Subcutaneous abdominal adipose tissue (tissue), 5 donors: ENCODE measurements around the gene PTGER4.
"Not testable (repeated sequence)": the region's sequence is repeated elsewhere in the genome, so short reads cannot be mapped to it uniquely, and the experiment has no call there.

Experiments used
- H3K27ac ChIP-seq: one replicate; pipeline ENCODE4 v1.7.0; 2013; ENCODE audit warnings: low read depth, mild to moderate bottlenecking, inconsistent platforms, low read length, moderate library complexity
- H3K27me3 ChIP-seq, 5 donors: one replicate each; pipeline ENCODE4 v1.7.0; 2013; ENCODE audit warnings: low read length in 5 of 5, inconsistent platforms in 1 of 5; ENCODE audit not compliant: control insufficient read depth in 5 of 5, insufficient read depth in 4 of 5
- H3K36me3 ChIP-seq, 5 donors: one replicate each; pipeline ENCODE4 v1.7.0; 2013; ENCODE audit warnings: low read length in 5 of 5; ENCODE audit not compliant: control insufficient read depth in 5 of 5, insufficient read depth in 5 of 5
- H3K4me1 ChIP-seq, 5 donors: one replicate each; pipeline ENCODE4 v1.7.0; 2013; ENCODE audit warnings: low read length in 5 of 5, mild to moderate bottlenecking in 3 of 5, moderate library complexity in 1 of 5; ENCODE audit not compliant: control insufficient read depth in 5 of 5, insufficient read depth in 5 of 5
- H3K4me3 ChIP-seq, 5 donors: one replicate each; pipeline ENCODE4 v1.7.0; 2013; ENCODE audit warnings: low read length in 5 of 5, low read depth in 1 of 5
- H3K9ac ChIP-seq, 5 donors: one replicate each; pipeline ENCODE4 v1.7.0; 2013; ENCODE audit warnings: low read length in 5 of 5, mild to moderate bottlenecking in 4 of 5, moderate library complexity in 3 of 5
- H3K9me3 ChIP-seq, 5 donors: one replicate each; pipeline ENCODE4 v1.7.0; 2013; ENCODE audit warnings: low read length in 5 of 5; ENCODE audit not compliant: control insufficient read depth in 5 of 5
- donor health status: healthy.
- donor health status: healthy.
- donor health status: healthy.
- donor health status: healthy.
- donor health status: healthy.

The PTGER4 gene

DNA sequence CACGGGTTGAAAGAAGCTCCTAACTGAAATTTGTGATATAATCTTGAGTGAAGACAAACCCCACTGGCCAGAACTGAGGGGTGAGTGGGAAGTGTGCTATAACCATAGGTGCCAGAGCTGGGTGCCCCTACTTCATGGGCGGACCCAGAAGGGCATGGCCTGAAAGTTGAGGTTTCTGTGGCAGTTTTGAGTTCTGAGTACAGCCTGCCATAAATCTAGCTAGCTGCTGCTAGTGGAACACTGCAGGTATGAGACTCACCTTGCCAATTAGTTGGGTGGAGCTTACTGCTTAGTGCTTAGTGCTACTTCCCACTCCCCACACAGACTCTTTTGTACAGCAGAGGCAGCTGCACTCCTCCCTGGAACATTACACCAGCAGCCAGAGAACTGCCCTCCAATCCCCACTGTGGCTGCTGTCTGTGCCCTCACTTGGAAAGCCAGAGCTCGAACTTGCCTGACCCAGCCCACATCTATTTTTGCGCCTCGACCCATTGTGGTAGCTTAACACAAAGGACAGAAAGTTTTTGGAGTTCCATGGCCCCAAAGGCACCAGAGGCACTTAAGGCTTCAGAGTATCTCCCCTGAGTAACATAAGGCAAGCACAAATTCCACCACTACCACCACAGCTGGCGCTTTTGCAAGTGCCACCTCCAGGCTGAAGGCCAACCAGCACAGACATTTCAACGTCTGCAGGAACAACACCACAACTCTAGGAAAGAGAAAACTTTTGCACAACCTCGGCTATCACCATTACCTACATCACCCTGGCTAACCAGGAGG lies 27.1 kb upstream of the PTGER4 start:
- Histone ChIP-seq H3K4me3 (no peak overlapping the region), H3K9me3 (peaks cover 0 to 2% (median 0%) of the 10 kb centered on the region in 5 donors), H3K9ac (no peak overlapping the region), H3K27ac (no peak overlapping the region), H3K27me3 (no peaks in the 10 kb centered on the region), H3K4me1 (peaks cover 0 to 12% (median 7%) of the 10 kb centered on the region in 5 donors), H3K36me3 (no peaks in the 10 kb centered on the region)

DNA sequence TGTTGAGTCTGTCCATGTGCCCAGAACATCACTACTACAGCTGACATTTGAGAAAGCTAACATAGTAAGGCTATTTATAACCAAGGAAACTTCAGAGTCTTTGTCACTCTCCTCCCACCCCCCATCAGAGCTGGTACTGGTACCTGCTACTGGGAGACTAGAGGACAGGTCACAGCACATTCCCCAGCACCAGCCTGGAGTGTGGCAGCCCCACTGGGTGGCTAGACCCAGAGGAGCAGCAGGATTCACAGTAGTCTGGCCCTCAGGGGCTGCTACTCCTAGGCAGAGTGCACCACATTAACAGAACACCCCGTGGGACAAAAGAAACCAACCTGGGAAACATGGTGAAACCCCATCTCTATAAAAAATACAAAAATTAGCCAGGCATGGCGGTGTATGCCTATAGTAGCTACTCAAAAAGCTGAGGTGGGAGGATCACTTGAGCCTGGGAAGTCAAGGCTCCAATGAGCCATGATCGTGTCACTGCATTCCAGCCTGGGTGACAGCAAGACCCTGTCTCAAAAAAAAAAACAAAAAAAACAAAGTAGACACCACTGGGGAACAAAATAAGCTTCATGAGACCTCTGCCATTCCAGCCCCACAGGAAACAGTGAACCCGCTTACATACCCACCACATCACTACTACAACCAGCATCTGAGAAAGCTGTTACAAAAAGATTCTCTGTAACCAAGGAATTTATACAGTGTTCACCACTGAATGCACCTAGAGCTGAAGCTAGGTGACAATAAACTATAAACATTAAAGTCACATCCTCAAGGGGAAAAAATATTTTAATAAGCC lies 26.3 kb upstream of the PTGER4 start:
- peaks cover 0 to 12% (median 7%) of the 10 kb centered on the region in 5 donors for H3K4me1 ChIP-seq
- no peak overlapping the region for H3K4me3 ChIP-seq
- H3K9me3 ChIP-seq = no peaks in the 10 kb centered on the region
- H3K36me3 ChIP-seq = no peaks in the 10 kb centered on the region
- no peak overlapping the region for H3K27ac ChIP-seq
- H3K27me3 ChIP-seq = no peaks in the 10 kb centered on the region
- H3K9ac ChIP-seq = no peak overlapping the region

GRCh38 chr5:40654377-40654991 lies 25.2 kb upstream of the PTGER4 start:
- Histone ChIP-seq H3K4me3 (no peak overlapping the region), H3K4me1 (peaks cover 0 to 9% (median 6%) of the 10 kb centered on the region in 5 donors), H3K9ac (no peak overlapping the region), H3K27ac (no peak overlapping the region), H3K27me3 (no peaks in the 10 kb centered on the region), H3K36me3 (no peaks in the 10 kb centered on the region), H3K9me3 (no peaks in the 10 kb centered on the region)

DNA sequence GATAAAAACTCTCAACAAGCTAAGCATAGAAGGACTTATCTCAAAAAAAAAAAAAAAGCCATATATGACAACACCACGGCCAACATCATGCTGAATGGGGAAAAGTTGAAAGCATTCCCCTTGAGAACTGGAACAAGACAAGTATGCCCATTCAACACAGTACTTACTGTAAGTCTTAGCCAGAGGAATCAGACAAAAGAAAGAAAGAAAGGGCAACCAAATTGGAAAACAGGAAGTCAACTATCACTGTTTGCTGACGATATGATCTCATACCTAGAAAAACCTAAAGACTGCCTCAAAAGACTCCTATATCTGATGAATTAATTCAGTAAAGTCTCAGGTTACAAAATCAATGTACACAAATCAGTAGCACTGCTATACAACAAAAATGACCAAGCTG lies 24.6 kb upstream of the PTGER4 start:
- H3K4me3 ChIP-seq = no peak overlapping the region
- no peak overlapping the region for H3K27ac ChIP-seq
- H3K9ac ChIP-seq = no peak overlapping the region
- peaks cover 0 to 7% (median 0%) of the 10 kb centered on the region in 5 donors for H3K4me1 ChIP-seq
- H3K36me3 ChIP-seq = no peaks in the 10 kb centered on the region
- H3K9me3 ChIP-seq = no peaks in the 10 kb centered on the region
- no peaks in the 10 kb centered on the region for H3K27me3 ChIP-seq

DNA sequence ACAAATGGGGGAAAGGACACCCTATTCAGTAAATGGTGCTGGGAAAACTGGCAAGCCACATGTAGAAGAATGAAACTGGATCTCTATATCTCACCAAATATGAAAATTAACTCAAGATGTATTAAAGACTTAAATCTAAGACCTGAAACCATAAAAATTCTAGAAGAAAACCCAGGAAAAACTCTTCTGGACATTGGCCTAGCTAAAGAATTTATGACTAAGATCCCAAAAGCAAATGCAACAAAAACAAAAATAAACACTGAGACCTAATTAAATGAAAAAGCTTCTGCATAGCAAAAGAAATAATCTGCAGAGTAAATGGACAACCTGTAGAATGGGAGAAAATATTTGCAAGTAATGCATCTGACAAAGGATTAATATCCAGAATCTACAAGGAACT lies 23.6 kb upstream of the PTGER4 start:
- not testable (repeated sequence) for H3K9ac ChIP-seq, H3K4me3 ChIP-seq, H3K27me3 ChIP-seq, H3K9me3 ChIP-seq, H3K36me3 ChIP-seq, H3K4me1 ChIP-seq, H3K27ac ChIP-seq

GRCh38 chr5:40656766-40657165 lies 22.9 kb upstream of the PTGER4 start:
- Histone ChIP-seq H3K4me1 (peaks cover 0 to 7% (median 0%) of the 10 kb centered on the region in 5 donors), H3K27ac (no peak overlapping the region), H3K36me3 (no peaks in the 10 kb centered on the region), H3K9me3 (no peaks in the 10 kb centered on the region), H3K4me3 (no peak overlapping the region), H3K27me3 (no peaks in the 10 kb centered on the region), H3K9ac (no peak overlapping the region)

GRCh38 chr5:40660751-40661150 lies 19.0 kb upstream of the PTGER4 start:
- H3K27me3 ChIP-seq = no peaks in the 10 kb centered on the region
- H3K9ac ChIP-seq = no peak overlapping the region
- no peak overlapping the region for H3K27ac ChIP-seq
- no peak overlapping the region for H3K4me3 ChIP-seq
- H3K4me1 ChIP-seq = no peaks in the 10 kb centered on the region
- H3K9me3 ChIP-seq = no peaks in the 10 kb centered on the region
- no peaks in the 10 kb centered on the region for H3K36me3 ChIP-seq

- Histone ChIP-seq H3K4me1 (peaks cover 0 to 4% (median 0%) of the 10 kb centered on the region in 5 donors), H3K9ac (no peak overlapping the region), H3K4me3 (no peak overlapping the region), H3K36me3 (no peaks in the 10 kb centered on the region), H3K27me3 (no peaks in the 10 kb centered on the region), H3K27ac (no peak overlapping the region), H3K9me3 (no peaks in the 10 kb centered on the region)
These were observed 13.9 kb upstream of the PTGER4 start for GRCh38 chr5:40665635-40666298.

DNA sequence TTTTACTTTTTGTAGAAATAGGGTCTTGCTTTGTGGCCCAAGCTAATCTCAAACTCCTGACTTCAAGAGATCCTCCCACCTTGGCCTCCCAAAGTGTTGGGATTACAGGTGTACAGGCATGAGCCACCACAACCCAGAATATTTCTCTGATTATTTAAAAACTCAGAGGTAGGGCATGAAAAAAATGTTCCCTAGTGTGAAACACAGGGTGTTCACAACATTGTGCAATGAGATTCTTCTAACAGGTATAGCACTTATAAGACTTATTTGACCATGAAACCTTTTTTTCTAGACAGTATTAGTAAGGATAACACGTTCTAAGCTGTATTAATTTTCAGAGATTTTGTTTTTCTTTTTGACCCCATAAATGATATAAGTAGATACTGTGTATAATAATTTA lies 13.1 kb upstream of the PTGER4 start:
- H3K9ac ChIP-seq = no peak overlapping the region
- H3K4me3 ChIP-seq = no peak overlapping the region
- H3K27me3 ChIP-seq = no peaks in the 10 kb centered on the region
- no peaks in the 10 kb centered on the region for H3K36me3 ChIP-seq
- H3K27ac ChIP-seq = no peak overlapping the region
- no peaks in the 10 kb centered on the region for H3K9me3 ChIP-seq
- peaks cover 0 to 4% (median 0%) of the 10 kb centered on the region in 5 donors for H3K4me1 ChIP-seq
